Fibroblast of villous mesenchyme (primary cell): ENCODE measurements around the gene MAP4. TPM values are rescaled to one million over a fixed set of nuclear protein-coding genes. Genes with fewer than 3 reads are reported as not detected.

Source experiments
- DNase-seq: peaks from one replicate; pipeline ENCODE4 v3.0.0-alpha.2; 2010; ENCODE audit warnings: low read depth
- H3K4me3 ChIP-seq: 2 replicates; pipeline ENCODE4 v1.5.1; 2011; ENCODE audit warnings: low read depth, mild to moderate bottlenecking, low read length
- total RNA-seq: library from RNA; depleted of rRNA; stranded (reverse); fragments of >200 nt; gene quantifications from 2 replicates; pipeline ENCODE4 v1.2.3, GENCODE V29; 2012
- TF ChIP-seq, protein P1 (sequence below): IDR thresholded peaks from 2 replicates; pipeline ENCODE4 v1.5.1; 2012; ENCODE audit warnings: low read depth, mild to moderate bottlenecking, low read length; ENCODE audit not compliant: insufficient read depth

MAP4 gene
- total RNA-seq, 1 donor = 111 TPM

DNA sequence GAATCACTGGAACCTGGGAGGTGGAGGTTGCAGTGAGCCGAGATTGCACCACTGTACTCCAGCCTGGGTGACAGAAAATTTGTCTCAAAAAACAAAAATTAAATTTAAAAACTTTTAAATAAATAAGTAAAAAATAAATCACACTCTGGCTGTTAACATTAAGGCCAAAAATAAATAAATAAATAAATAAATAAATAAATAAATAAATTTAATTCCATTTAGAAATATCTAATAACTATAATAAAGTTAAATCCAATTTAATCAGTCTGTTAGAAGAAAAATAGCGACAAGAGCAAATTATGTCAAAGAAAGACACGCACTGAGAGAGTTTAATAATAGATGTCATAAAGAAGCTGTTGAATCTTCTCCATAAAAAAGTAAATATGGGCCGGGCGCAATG is 13.4 kb downstream of the MAP4 start:
- TF ChIP-seq, protein P1, sequence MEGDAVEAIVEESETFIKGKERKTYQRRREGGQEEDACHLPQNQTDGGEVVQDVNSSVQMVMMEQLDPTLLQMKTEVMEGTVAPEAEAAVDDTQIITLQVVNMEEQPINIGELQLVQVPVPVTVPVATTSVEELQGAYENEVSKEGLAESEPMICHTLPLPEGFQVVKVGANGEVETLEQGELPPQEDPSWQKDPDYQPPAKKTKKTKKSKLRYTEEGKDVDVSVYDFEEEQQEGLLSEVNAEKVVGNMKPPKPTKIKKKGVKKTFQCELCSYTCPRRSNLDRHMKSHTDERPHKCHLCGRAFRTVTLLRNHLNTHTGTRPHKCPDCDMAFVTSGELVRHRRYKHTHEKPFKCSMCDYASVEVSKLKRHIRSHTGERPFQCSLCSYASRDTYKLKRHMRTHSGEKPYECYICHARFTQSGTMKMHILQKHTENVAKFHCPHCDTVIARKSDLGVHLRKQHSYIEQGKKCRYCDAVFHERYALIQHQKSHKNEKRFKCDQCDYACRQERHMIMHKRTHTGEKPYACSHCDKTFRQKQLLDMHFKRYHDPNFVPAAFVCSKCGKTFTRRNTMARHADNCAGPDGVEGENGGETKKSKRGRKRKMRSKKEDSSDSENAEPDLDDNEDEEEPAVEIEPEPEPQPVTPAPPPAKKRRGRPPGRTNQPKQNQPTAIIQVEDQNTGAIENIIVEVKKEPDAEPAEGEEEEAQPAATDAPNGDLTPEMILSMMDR = no peak
- no peak for DNase-seq

DNA sequence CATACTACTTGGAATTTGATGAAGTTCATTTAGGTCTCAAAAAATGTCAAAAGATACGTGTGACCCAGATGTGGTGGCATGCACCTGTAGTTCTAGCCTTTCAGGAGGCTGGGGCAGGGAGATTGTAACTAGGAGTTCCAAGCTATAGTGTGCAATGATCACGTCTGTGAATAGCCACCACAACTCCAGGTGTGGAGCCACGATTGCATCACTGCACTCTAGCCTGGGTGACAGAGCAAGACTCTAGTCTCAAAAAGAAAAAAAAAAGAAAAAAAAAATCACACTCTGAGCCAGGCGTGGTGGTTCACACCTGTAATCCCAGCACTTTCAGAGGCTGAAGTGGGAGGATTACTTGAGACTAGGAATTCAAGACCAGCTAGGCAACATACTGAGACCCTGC is 14.2 kb downstream of the MAP4 start:
- no peak for DNase-seq
- H3K4me3 ChIP-seq = no peak overlapping the region
- TF ChIP-seq, protein P1 = no peak

More for the DNA sequence above, 13.4 kb downstream of the MAP4 start:
- no peak overlapping the region for H3K4me3 ChIP-seq

DNA sequence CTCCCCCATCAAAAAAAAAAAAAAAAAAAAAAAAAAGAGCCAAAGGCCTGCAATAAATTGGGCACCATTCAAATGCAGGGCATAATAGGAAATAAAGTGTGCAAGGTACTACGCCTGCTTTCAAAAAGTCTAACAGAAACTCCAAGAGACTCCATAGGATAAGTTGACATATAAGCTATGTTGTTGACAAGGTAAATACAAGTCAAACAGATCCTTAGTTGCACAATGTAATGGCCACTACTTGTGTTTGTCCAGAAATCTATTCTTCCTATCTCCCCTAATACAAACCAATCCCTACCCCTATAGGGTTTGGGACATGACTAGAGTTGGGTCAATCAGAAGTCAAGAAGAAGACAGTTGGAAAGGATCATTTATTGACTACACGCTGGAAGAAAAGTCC is 16.0 kb downstream of the MAP4 start:
- no peak for DNase-seq
- TF ChIP-seq, protein P1 = no peak

DNA sequence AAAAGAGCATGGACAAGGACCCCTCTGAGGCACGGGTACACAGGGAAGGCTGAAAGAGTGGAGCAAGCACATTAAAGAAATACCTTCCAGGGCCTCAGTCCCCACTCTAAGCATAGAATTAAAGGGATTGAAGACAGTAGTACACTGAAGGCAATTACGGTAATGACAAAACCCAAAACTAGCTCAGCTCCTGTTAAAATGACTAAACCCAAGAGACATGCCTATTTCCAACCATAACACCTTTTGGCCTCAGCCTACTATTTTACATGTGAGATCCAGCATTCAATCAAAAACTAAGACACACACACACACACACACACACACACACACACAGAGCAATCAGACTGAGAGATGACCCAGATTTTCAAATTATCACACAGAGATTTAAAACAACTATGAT is 19.8 kb downstream of the MAP4 start:
- no peak for DNase-seq
- H3K4me3 ChIP-seq = no peak overlapping the region
- TF ChIP-seq, protein P1 = no peak

More for the DNA sequence above, 16.0 kb downstream of the MAP4 start:
- no peak overlapping the region for H3K4me3 ChIP-seq

DNA sequence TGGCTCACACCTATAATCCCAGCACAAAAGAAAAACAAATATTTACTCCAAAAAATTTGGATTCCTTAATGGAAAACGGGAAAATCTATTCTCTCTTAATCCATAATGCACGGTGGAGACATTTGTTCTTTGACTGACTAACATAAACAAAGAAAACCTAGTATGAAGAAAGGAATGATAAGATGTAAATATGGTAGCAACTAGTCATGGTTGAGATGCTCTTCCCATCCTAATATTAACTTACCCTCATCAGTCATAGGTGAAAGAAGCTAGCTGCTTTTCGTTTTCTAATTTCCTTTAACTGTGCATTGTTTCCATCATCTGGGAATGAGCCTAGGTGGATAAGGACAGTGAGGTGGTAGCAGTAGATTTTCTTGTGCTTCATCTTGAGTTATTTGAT is 22.0 kb downstream of the MAP4 start:
- DNase-seq = no peak
- TF ChIP-seq, protein P1 = no peak

DNA sequence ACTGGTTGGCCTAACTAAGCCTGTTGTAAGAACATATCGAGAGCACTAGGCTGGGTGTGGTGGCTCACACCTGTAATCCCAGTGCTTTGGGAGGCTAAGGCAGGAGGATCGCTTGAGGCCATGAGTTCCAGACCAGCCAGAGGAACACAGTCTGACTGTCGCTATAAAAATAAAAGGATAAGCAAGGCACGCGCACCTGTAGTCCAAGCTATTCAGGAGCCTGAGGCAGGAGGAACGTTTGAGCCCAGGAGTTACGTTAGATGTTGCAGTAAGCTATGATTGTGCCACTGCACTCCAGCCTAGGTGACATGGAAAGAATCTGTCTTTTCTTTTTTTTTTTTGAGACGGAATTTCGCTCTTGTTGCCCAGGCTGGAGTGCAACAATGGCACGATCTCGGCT is 24.9 kb downstream of the MAP4 start:
- H3K4me3 ChIP-seq = no peak overlapping the region
- TF ChIP-seq, protein P1 = no peak
- DNase-seq = no peak

More for the DNA sequence above, 22.0 kb downstream of the MAP4 start:
- no peak overlapping the region for H3K4me3 ChIP-seq

DNA sequence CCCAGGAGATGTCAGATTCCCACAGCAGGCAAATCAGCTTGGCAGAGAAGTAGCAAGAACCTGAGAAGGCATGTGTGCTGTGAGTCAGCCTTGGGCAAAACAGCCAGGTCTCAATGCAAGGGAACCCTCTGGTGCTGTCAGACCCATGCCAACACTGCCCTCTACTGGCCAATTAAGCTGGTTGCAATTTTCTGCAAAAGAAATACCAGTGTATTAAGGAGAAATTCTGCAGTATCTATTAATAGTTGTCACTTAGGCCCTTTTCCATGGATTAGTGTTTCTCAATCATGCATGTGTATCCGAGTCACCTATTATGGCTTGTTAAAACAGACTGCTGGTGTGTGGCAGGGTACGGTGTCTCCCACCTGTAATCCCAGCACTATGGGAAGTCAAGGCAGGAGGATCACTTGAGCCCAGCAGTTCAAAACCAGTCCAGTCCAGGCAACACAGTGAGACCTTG is 26.2 kb downstream of the MAP4 start:
- peak; percentile 92 for DNase-seq
- H3K4me3 ChIP-seq = no peak overlapping the region
- TF ChIP-seq, protein P1 = peak; percentile 91
